Activated T-helper 2 cell treated with anti-CD3 and anti-CD28 coated beads, Interferon-gamma antibody, Interleukin-2, Interleukin-4, amounts not matched to agents 10 μg/mL and 5 μg/mL and 100 μg/mL, durations not matched to agents 14 hours and 24 hours and 36 hours (primary cell): ENCODE data around the gene ZNF716. TPM values are rescaled to one million over a fixed set of nuclear protein-coding genes. Genes with fewer than 3 reads are reported as not detected.
"Not testable (repeated sequence)": the region's sequence is repeated elsewhere in the genome, so short reads cannot be mapped to it uniquely, and the experiment has no call there.

Source experiments
- DNase-seq: peaks from one replicate; pipeline ENCODE4 v3.0.0; 2021; ENCODE audit warnings: low spot score
- H3K27ac Mint-ChIP-seq: one replicate; pipeline ENCODE4 v1.8.0; 2021; ENCODE audit warnings: mixed read lengths
- H3K27me3 Mint-ChIP-seq: one replicate; pipeline ENCODE4 v1.8.0; 2021; ENCODE audit warnings: low read depth, mixed read lengths
- H3K36me3 Mint-ChIP-seq: one replicate; pipeline ENCODE4 v1.8.0; 2021; ENCODE audit warnings: low read depth, mixed read lengths
- H3K4me1 Mint-ChIP-seq: one replicate; pipeline ENCODE4 v1.8.0; 2021; ENCODE audit warnings: low read depth, mixed read lengths
- H3K4me3 Mint-ChIP-seq: one replicate; pipeline ENCODE4 v1.8.0; 2021; ENCODE audit warnings: low read depth, mild to moderate bottlenecking, moderate library complexity, mixed read lengths
- H3K9me3 Mint-ChIP-seq: one replicate; pipeline ENCODE4 v1.8.0; 2021; ENCODE audit warnings: mixed read lengths
- intact Hi-C: fragments of 100-400 bp; cut with micrococcal nuclease; formaldehyde crosslinking; loops from one replicate; pipeline ENCODE4 v1.15.1; 2023
- total RNA-seq: library from RNA; stranded (reverse); gene quantifications from 2 replicates; pipeline ENCODE4 v1.2.3, GENCODE V29; 2022

ZNF716 gene
- total RNA-seq, 1 donor from 2014 or later: not detected

DNA sequence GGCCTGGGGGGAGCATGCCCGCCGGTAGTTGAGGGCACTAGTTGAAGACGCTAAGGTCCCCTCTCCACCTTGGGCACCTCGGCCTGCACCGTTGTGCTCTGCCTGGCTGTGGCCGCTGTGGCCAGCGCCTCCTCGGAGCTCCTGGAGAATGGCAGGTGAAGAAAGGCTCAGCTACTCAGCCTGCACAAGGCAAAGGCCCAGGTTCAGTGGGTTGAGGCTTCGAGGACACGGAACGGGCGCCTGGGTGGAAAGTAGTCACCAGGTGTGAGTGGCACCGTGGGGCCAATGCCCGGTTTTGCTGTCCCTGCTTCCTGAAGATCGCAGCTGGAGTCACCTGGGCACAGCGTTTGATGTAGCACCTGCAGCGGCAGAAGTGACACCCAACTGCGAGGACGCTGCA, 12.4 kb upstream of the ZNF716 start:
- H3K27ac Mint-ChIP-seq: no peak overlapping the region
- intact Hi-C loops: no loop called here
- no peaks in the 10 kb centered on the region for H3K4me1 Mint-ChIP-seq
- no peaks in the 10 kb centered on the region for H3K27me3 Mint-ChIP-seq
- no peaks in the 10 kb centered on the region for H3K36me3 Mint-ChIP-seq
- H3K4me3 Mint-ChIP-seq: no peak overlapping the region
- DNase-seq: no peak
- H3K9me3 Mint-ChIP-seq: peaks cover 45% of the 10 kb centered on the region

DNA sequence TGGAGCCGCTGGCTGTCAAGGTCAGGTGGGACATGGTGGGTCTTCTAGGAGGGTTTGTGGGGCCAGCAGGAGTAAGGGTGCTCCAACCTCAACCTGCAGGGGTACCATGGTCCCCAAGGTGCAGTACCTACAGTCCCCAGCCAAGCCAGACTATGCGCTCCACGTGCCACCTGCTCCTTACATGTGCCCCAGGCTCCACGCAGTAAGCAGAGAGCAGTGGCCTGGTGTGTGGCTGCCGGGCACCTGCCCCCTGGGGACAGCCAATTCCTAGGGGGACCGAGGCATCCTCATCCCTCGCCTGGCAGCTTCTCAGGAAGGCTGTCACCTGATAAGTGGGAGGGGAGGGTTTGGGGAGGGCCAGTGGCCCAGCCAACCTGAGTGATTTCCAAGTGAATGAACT, 11.7 kb upstream of the ZNF716 start:
- H3K36me3 Mint-ChIP-seq: no peaks in the 10 kb centered on the region
- H3K4me1 Mint-ChIP-seq: no peaks in the 10 kb centered on the region
- no peak overlapping the region for H3K27ac Mint-ChIP-seq
- H3K27me3 Mint-ChIP-seq: no peaks in the 10 kb centered on the region
- no peak overlapping the region for H3K4me3 Mint-ChIP-seq
- intact Hi-C loops: no loop called here
- H3K9me3 Mint-ChIP-seq: peaks cover 45% of the 10 kb centered on the region
- DNase-seq: no peak

GRCh38 chr7:57443567-57443966, 6.4 kb upstream of the ZNF716 start:
- peaks cover 48% of the 10 kb centered on the region for H3K9me3 Mint-ChIP-seq

GRCh38 chr7:57469186-57469828, 19.3 kb downstream of the ZNF716 start:
- H3K36me3 Mint-ChIP-seq, H3K4me1 Mint-ChIP-seq, H3K27ac Mint-ChIP-seq, H3K27me3 Mint-ChIP-seq, DNase-seq, H3K4me3 Mint-ChIP-seq, intact Hi-C loops: not testable (repeated sequence)
- H3K9me3 Mint-ChIP-seq: peaks cover 64% of the 10 kb centered on the region

More at GRCh38 chr7:57443567-57443966, 6.4 kb upstream of the ZNF716 start:
- Mint-ChIP-seq H3K36me3 (no peaks in the 10 kb centered on the region), H3K27me3 (no peaks in the 10 kb centered on the region), H3K4me3 (no peak overlapping the region), H3K27ac (no peak overlapping the region), H3K4me1 (no peaks in the 10 kb centered on the region)
- intact Hi-C loops: no loop called here
- DNase-seq: no peak

DNA sequence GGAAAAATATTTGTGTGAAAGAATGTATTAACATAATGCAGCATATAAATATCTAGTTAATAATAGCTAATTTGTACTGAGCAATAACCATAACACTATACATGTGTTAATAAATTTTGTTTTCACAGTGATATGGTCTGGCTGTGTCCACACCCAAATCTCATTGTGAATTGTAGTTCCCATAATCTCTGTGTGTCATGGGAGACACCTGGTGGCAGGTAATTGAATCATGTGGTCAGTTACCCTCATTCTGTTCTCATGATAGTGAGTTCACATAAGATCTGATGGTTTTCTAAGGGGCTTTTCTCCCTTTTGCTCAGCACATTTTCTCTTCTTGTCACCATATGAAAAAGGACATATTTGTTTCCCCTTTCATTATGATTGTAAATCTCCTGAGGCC, 30.3 kb downstream of the ZNF716 start:
- H3K4me3 Mint-ChIP-seq, H3K27me3 Mint-ChIP-seq, DNase-seq, H3K36me3 Mint-ChIP-seq, H3K27ac Mint-ChIP-seq, intact Hi-C loops, H3K4me1 Mint-ChIP-seq: not testable (repeated sequence)
- H3K9me3 Mint-ChIP-seq: peaks cover 28% of the 10 kb centered on the region

- peaks cover 18% of the 10 kb centered on the region for H3K9me3 Mint-ChIP-seq
- H3K4me1 Mint-ChIP-seq, H3K36me3 Mint-ChIP-seq, DNase-seq, H3K4me3 Mint-ChIP-seq, H3K27me3 Mint-ChIP-seq, intact Hi-C loops, H3K27ac Mint-ChIP-seq: not testable (repeated sequence)
Observed at GRCh38 chr7:57485022-57485421, 35.0 kb downstream of the ZNF716 start.

- Mint-ChIP-seq H3K9me3 (peaks cover 4% of the 10 kb centered on the region), H3K27ac (no peak overlapping the region), H3K4me3 (no peak overlapping the region), H3K36me3 (peaks cover 3% of the 10 kb centered on the region), H3K4me1 (no peaks in the 10 kb centered on the region), H3K27me3 (no peaks in the 10 kb centered on the region)
- intact Hi-C loops: no loop called here
- no peak for DNase-seq
Observed at GRCh38 chr7:57487957-57488356, 38.0 kb downstream of the ZNF716 start.

DNA sequence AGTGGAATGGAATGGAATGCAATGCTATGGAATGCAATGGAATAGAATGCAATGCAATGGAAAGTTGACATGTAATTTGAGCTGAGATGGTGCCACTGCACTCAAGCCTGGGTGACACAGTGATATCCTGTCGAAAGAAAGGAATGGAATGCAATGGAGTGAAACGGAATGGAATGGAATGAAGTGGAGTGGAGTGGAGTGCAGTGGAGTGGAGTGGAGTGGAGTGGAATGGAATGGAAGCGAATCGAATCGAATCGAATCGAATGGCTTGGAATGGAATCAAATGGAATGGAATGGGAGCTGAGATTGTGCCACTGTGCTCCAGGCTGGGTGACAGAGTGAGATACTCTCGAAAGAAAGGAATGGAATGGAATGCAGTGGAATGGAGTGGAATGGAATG, 45.1 kb downstream of the ZNF716 start:
- H3K36me3 Mint-ChIP-seq, H3K4me1 Mint-ChIP-seq, DNase-seq, H3K4me3 Mint-ChIP-seq, intact Hi-C loops, H3K27ac Mint-ChIP-seq, H3K27me3 Mint-ChIP-seq: not testable (repeated sequence)
- H3K9me3 Mint-ChIP-seq: peaks cover 16% of the 10 kb centered on the region

- no peak for DNase-seq
- intact Hi-C loops: no loop called here
- Mint-ChIP-seq H3K27ac (no peak overlapping the region), H3K27me3 (no peaks in the 10 kb centered on the region), H3K4me3 (no peak overlapping the region), H3K9me3 (peaks cover 22% of the 10 kb centered on the region), H3K4me1 (no peaks in the 10 kb centered on the region), H3K36me3 (no peaks in the 10 kb centered on the region)
Observed at GRCh38 chr7:57496395-57496794, 46.4 kb downstream of the ZNF716 start.

DNA sequence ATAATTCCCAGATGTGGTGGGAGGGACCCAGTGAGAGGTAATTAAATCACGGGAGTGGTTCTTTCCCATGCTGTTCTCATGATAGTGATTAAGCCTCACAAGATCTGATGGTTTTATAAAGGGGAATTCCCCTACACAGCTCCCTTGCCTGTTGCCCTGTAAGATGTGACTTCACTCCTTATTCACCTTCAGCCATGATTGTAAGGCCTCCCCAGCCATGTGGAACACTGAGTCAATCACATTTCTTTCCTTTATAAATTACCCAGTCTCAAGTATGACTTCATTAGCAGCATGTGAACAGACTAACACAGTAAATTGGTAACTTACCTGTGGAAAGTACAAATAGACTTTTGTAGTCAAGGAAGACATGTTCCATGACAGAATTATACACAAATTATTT, 55.2 kb downstream of the ZNF716 start:
- no peaks in the 10 kb centered on the region for H3K36me3 Mint-ChIP-seq
- no peaks in the 10 kb centered on the region for H3K4me1 Mint-ChIP-seq
- intact Hi-C loops: no loop called here
- no peak overlapping the region for H3K27ac Mint-ChIP-seq
- no peak overlapping the region for H3K4me3 Mint-ChIP-seq
- DNase-seq: no peak
- peaks cover 62% of the 10 kb centered on the region for H3K9me3 Mint-ChIP-seq
- no peaks in the 10 kb centered on the region for H3K27me3 Mint-ChIP-seq
